Mesothelial cell of epicardium (in vitro differentiated cells): ENCODE data around the gene PIERCE2. TPM values are rescaled to one million over a fixed set of nuclear protein-coding genes. Genes with fewer than 3 reads are reported as not detected.

Source experiments
- DNase-seq, 2 experiments: peaks; one replicate each; pipeline ENCODE4 v3.0.0; 2021; ENCODE audit warnings: low spot score in 2 of 2; ENCODE audit not compliant: unreplicated experiment in 2 of 2
- H3K27ac Mint-ChIP-seq: 2 replicates; pipeline ENCODE4 v1.8.0; 2021; ENCODE audit warnings: mixed read lengths
- H3K27me3 Mint-ChIP-seq: 2 replicates; pipeline ENCODE4 v1.8.0; 2021; ENCODE audit warnings: low read depth, mixed read lengths
- H3K36me3 Mint-ChIP-seq: 2 replicates; pipeline ENCODE4 v1.8.0; 2021; ENCODE audit warnings: mixed read lengths
- H3K4me1 Mint-ChIP-seq: 2 replicates; pipeline ENCODE4 v1.8.0; 2021; ENCODE audit warnings: mixed read lengths
- H3K4me3 Mint-ChIP-seq: 2 replicates; pipeline ENCODE4 v1.8.0; 2021; ENCODE audit warnings: mild to moderate bottlenecking, moderate library complexity, mixed read lengths
- H3K9me3 Mint-ChIP-seq: 2 replicates; pipeline ENCODE4 v1.8.0; 2021; ENCODE audit warnings: mixed read lengths
- total RNA-seq: library from RNA; stranded (reverse); gene quantifications from 3 replicates; pipeline ENCODE4 v1.2.1, GENCODE V29; 2021
- TF ChIP-seq, protein P1 (sequence below): fragments of 200-600 bp; sonication (generic); IDR thresholded peaks from one replicate; pipeline ENCODE4 v1.5.0; 2021; ENCODE audit warnings: antibody characterized with exemption; ENCODE audit not compliant: unreplicated experiment

Gene PIERCE2, protein sequence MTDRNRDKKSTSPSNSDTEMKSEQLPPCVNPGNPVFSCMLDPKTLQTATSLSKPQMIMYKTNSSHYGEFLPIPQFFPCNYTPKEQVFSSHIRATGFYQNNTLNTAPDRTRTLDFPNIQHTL
- total RNA-seq = 1.4 to 2.2 TPM (median 1.6 TPM) in 3 replicates

DNA sequence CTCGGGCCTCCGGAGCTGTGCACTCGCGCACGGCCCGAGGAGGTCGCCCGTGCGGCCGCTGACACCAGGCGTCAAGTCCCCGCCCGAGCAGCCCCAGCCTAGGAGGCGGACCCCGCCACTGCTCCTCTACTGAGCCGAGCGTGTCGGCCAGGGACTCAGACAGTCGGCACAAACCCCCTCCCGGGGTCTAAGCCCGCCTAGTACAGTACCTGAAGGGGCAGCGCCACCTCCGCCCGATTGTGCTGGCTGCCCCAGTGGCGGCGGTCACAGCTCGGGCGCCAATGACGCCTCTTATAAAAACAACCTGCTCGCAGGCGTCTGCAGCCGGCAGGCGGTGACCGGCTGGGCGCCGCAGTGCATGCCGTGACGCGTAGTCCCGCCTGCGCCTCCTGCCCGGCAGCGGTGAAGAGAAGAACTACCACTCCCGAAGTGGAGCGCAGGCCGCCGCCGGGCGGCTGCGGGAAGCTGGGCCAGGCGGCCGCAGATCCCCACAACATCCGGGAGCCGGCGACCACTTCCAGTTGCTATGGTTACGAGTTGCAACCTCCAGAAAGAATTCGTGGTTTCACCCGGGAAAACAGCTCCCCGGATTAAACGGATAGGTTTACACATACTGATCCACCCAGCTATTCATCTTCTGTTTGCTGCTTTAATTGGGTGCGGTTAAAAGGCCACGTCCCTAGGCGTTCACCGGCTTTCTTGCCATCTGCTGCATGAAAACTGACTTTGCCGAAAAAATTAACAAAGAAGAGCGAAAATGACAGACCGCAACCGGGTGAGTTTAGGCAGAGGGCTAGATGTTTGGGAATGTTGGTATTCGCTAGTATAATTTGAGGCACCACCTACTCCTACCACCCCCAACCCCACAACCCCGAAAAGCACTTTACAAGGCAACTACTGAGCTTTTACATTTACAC, at the start of gene PIERCE2, which contains the start of gene CCPG1:
TSS of gene PIERCE2 (plus strand) at position 484 of the 917 bp plus-strand sequence. CDS start at position 758, 274 bp downstream.
TSS of gene CCPG1 (minus strand) at position 348 of the 917 bp plus-strand sequence. CDS start 18,935 bp downstream, outside the sequence.
- H3K4me3 Mint-ChIP-seq = peak within 1 kb of the TSS; percentile 80

DNA sequence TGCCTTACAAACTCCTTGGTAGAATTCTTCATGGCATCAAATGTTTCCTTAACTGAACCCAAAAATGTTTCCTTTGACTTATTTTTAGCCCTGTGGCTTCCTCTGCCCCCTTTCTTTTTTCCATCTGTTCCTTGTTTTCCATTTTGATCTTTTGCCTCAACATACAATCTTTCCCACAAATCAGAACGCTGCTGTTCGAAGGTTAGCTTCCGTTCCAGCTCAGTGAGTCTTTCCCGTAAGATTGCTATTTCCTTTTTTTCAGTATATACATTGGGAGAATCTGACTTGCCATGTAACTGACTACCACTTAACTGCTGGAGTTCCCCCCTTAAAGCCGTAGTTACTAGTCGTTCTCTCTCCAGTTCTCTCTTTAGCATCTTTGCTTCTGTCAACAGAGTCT, 48.0 kb upstream of the PIERCE2 start:
- no peaks in the 10 kb centered on the region for H3K9me3 Mint-ChIP-seq
- no peaks in the 10 kb centered on the region for H3K27me3 Mint-ChIP-seq
- TF ChIP-seq, protein P1, sequence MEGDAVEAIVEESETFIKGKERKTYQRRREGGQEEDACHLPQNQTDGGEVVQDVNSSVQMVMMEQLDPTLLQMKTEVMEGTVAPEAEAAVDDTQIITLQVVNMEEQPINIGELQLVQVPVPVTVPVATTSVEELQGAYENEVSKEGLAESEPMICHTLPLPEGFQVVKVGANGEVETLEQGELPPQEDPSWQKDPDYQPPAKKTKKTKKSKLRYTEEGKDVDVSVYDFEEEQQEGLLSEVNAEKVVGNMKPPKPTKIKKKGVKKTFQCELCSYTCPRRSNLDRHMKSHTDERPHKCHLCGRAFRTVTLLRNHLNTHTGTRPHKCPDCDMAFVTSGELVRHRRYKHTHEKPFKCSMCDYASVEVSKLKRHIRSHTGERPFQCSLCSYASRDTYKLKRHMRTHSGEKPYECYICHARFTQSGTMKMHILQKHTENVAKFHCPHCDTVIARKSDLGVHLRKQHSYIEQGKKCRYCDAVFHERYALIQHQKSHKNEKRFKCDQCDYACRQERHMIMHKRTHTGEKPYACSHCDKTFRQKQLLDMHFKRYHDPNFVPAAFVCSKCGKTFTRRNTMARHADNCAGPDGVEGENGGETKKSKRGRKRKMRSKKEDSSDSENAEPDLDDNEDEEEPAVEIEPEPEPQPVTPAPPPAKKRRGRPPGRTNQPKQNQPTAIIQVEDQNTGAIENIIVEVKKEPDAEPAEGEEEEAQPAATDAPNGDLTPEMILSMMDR = no peak
- H3K36me3 Mint-ChIP-seq = peaks cover 13% of the 10 kb centered on the region
- DNase-seq = no peak
- H3K4me1 Mint-ChIP-seq = peaks cover 4% of the 10 kb centered on the region
- H3K27ac Mint-ChIP-seq = peak overlapping the region; percentile 18
- H3K4me3 Mint-ChIP-seq = no peak overlapping the region

More for the DNA sequence above, at the start of gene PIERCE2, which contains the start of gene CCPG1:
- H3K36me3 Mint-ChIP-seq = no peaks in the 10 kb centered on the region
- H3K9me3 Mint-ChIP-seq = no peaks in the 10 kb centered on the region
- DNase-seq = peak; percentile 81 to 93
- TF ChIP-seq, protein P1 = peak; percentile 88
- peaks cover 10% of the 10 kb centered on the region for H3K4me1 Mint-ChIP-seq
- H3K27me3 Mint-ChIP-seq = no peaks in the 10 kb centered on the region
- H3K27ac Mint-ChIP-seq = peak within 1 kb of the TSS; percentile 95

DNA sequence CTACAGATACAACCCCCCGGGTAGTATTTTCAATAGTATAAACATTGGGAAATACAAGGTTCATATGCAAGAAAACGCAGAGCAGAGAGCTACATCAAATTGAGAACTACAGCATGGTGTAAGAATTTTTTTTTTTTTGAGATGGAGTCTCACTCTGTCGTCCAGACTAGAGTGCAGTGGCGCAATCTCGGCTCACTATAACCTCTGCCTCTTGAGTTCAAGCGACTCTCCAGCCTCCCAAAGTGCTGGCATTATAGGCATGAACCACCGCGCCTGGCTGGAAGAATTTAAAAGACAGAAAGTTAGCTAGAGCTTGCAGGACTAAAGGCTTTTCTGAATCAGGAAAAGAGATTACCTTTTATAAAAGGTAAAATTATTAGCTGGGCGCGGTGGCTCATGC, 47.2 kb upstream of the PIERCE2 start:
- Mint-ChIP-seq H3K4me1 (peaks cover 4% of the 10 kb centered on the region), H3K9me3 (no peaks in the 10 kb centered on the region), H3K27me3 (no peaks in the 10 kb centered on the region), H3K4me3 (no peak overlapping the region), H3K36me3 (peaks cover 10% of the 10 kb centered on the region), H3K27ac (no peak overlapping the region)
- TF ChIP-seq, protein P1 = no peak
- DNase-seq = no peak

DNA sequence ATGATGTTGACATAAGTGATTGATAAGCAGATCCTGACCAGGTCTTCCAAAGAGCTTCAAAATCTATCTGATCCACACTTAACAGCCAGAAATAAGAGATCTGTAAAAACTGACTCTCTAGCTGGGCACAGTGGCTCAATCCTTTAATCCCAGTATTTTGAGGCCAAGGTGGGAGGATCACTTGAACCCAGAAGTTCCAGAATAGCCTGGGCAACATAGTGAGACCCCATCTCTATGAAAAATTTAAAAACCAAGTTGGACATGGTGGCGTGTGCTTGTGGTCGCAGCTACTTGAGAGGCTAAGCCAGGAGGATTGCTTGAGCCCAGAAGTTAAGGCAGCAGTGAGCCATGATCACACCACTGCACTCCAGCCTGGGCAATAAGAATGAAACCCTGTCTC, 45.7 kb upstream of the PIERCE2 start:
- Mint-ChIP-seq H3K27ac (no peak overlapping the region), H3K36me3 (peaks cover 3% of the 10 kb centered on the region), H3K27me3 (no peaks in the 10 kb centered on the region), H3K4me1 (peaks cover 4% of the 10 kb centered on the region), H3K9me3 (no peaks in the 10 kb centered on the region), H3K4me3 (no peak overlapping the region)
- TF ChIP-seq, protein P1 = no peak
- no peak for DNase-seq

DNA sequence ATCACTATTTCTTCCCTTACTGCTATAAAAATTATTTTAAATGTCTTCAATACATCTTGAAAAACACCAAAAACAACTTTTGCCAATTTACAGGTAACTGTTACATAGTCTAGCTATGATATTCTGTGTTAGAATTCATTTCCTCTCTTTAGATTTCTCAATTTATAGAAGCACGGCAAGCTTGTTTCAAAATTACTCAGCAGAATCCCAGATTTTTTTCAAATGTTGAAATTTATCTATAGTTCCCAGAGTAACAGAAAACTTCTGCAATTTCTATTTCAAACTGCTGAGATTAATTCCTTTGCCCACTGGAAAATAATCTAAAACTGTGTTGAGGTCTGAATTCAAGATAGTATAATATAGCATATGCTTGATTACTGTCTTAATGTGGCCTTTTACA, 41.3 kb upstream of the PIERCE2 start:
- no peaks in the 10 kb centered on the region for H3K9me3 Mint-ChIP-seq
- H3K4me3 Mint-ChIP-seq = no peak overlapping the region
- DNase-seq = no peak
- H3K27me3 Mint-ChIP-seq = no peaks in the 10 kb centered on the region
- no peaks in the 10 kb centered on the region for H3K4me1 Mint-ChIP-seq
- TF ChIP-seq, protein P1 = no peak
- no peak overlapping the region for H3K27ac Mint-ChIP-seq
- H3K36me3 Mint-ChIP-seq = peaks cover 3% of the 10 kb centered on the region
